Neural cell (in vitro differentiated cells): ENCODE measurements around the gene NPFF. TPM values are rescaled to one million over a fixed set of nuclear protein-coding genes. Genes with fewer than 3 reads are reported as not detected.

ENCODE experiments used
- H2AFZ ChIP-seq: fragments of 200-600, 300-800 bp; sonication (generic), shearing (Covaris generic); 2 replicates; pipeline ENCODE4 v1.6.0; 2014; ENCODE audit warnings: low read depth, mild to moderate bottlenecking, antibody characterized with exemption, low read length, moderate library complexity
- H3F3A ChIP-seq: fragments of 200-600 bp; shearing (Covaris generic); 2 replicates; pipeline ENCODE4 v1.6.1; 2016; ENCODE audit warnings: mild to moderate bottlenecking, moderate library complexity, mixed read lengths, antibody characterized with exemption, low read length; ENCODE audit not compliant: insufficient read depth, poor library complexity, severe bottlenecking
- H3K27ac ChIP-seq: fragments of 200-600, 300-800 bp; sonication (generic), shearing (Covaris generic); 2 replicates; pipeline ENCODE4 v1.5.1; 2014; ENCODE audit warnings: mild to moderate bottlenecking, low read length, moderate library complexity
- H3K27me3 ChIP-seq: fragments of 300-800, 200-600 bp; sonication (generic), shearing (Covaris generic); 2 replicates; pipeline ENCODE4 v1.6.0; 2014; ENCODE audit warnings: mild to moderate bottlenecking, low read depth, low read length, moderate library complexity; ENCODE audit not compliant: insufficient read depth
- H3K36me3 ChIP-seq: fragments of 300-800, 200-600 bp; sonication (generic), shearing (Covaris generic); 2 replicates; pipeline ENCODE4 v1.5.1; 2014; ENCODE audit warnings: mild to moderate bottlenecking, antibody characterized with exemption, low read length, moderate library complexity; ENCODE audit not compliant: insufficient read depth
- H3K4me2 ChIP-seq: fragments of 300-800, 200-600 bp; sonication (generic), shearing (Covaris generic); 2 replicates; pipeline ENCODE4 v1.6.0; 2014; ENCODE audit warnings: mild to moderate bottlenecking, low read length
- H3K4me3 ChIP-seq: fragments of 300-800, 200-600 bp; sonication (generic), shearing (Covaris generic); 2 replicates; pipeline ENCODE4 v1.5.1; 2014; ENCODE audit warnings: mild to moderate bottlenecking, low read length, moderate library complexity
- H3K79me2 ChIP-seq: fragments of 200-600 bp; shearing (Covaris generic); replicated peaks from 2 replicates; pipeline ENCODE4 v1.6.0; 2014; ENCODE audit warnings: mild to moderate bottlenecking, low read length, moderate library complexity; ENCODE audit not compliant: insufficient read depth
- H3K9ac ChIP-seq: fragments of 300-800, 200-600 bp; sonication (generic), shearing (Covaris generic); 2 replicates; pipeline ENCODE4 v1.6.1; 2016; ENCODE audit warnings: mild to moderate bottlenecking, low read length, mixed read lengths
- H3K9me2 ChIP-seq: fragments of 200-600 bp; shearing (Covaris generic); 2 replicates; pipeline ENCODE4 v1.6.1; 2016; ENCODE audit warnings: mild to moderate bottlenecking, low read length, mixed read lengths; ENCODE audit not compliant: insufficient read depth
- H3K9me3 ChIP-seq: fragments of 200-600, 300-800 bp; sonication (generic), shearing (Covaris generic); 2 replicates; pipeline ENCODE4 v1.6.1; 2016; ENCODE audit warnings: mild to moderate bottlenecking, mixed run types, low read length, moderate library complexity, mixed read lengths
- H4K20me1 ChIP-seq: fragments of 200-600 bp; shearing (Covaris generic); 2 replicates; pipeline ENCODE4 v1.6.1; 2016; ENCODE audit warnings: mild to moderate bottlenecking, mixed run types; ENCODE audit not compliant: insufficient read depth
- CTCF ChIP-seq: fragments of 450-650 bp; IDR thresholded peaks from 2 replicates; pipeline ENCODE4 v1.5.1; 2014; ENCODE audit warnings: antibody characterized with exemption, mild to moderate bottlenecking, moderate library complexity; ENCODE audit not compliant: poor library complexity, severe bottlenecking
- EP300 ChIP-seq: fragments of 450-650 bp; conservative IDR thresholded peaks from 2 replicates; pipeline ENCODE4 v1.6.1; 2014; ENCODE audit warnings: antibody characterized with exemption, mild to moderate bottlenecking, moderate library complexity; ENCODE audit not compliant: poor library complexity, severe bottlenecking
- EZH2 ChIP-seq: fragments of 200-600, 300-800 bp; shearing (Covaris generic), sonication (generic); IDR thresholded peaks from 2 replicates; pipeline ENCODE4 v1.6.1; 2014; ENCODE audit warnings: antibody characterized with exemption, low read length, borderline replicate concordance, mild to moderate bottlenecking; ENCODE audit not compliant: insufficient read depth, poor library complexity, severe bottlenecking
- MXI1 ChIP-seq: fragments of 450-650 bp; conservative IDR thresholded peaks from 2 replicates; pipeline ENCODE4 v1.6.1; 2014; ENCODE audit warnings: antibody characterized with exemption, mild to moderate bottlenecking; ENCODE audit not compliant: poor library complexity, severe bottlenecking
- POLR2AphosphoS5 ChIP-seq: IDR thresholded peaks from 2 replicates; pipeline ENCODE4 v1.6.1; 2012
- RAD21 ChIP-seq: fragments of 450-650 bp; conservative IDR thresholded peaks from 2 replicates; pipeline ENCODE4 v1.6.1; 2014; ENCODE audit warnings: antibody characterized with exemption, mild to moderate bottlenecking, moderate library complexity
- REST ChIP-seq: IDR thresholded peaks from 2 replicates; pipeline ENCODE4 v1.6.1; 2012; ENCODE audit warnings: borderline replicate concordance
- SMC3 ChIP-seq: fragments of 450-650 bp; conservative IDR thresholded peaks from 2 replicates; pipeline ENCODE4 v1.6.1; 2014; ENCODE audit warnings: antibody characterized with exemption, mild to moderate bottlenecking, moderate library complexity; ENCODE audit not compliant: poor library complexity
- TAF1 ChIP-seq: IDR thresholded peaks from 2 replicates; pipeline ENCODE4 v1.6.1; 2012; ENCODE audit warnings: low read depth
- polyA plus RNA-seq: library from polyadenylated mRNA; depleted of rRNA; stranded (reverse); fragments of >200 nt; gene quantifications from 2 replicates; pipeline ENCODE4 v1.2.3, GENCODE V29; 2014

NPFF gene
- polyA plus RNA-seq, 1 donor from 2014 or later, result not detected

GRCh38 chr12:53516758-53517455, 9.6 kb upstream of the NPFF start:
- H3K9me3 ChIP-seq, result no peaks in the 10 kb centered on the region
- H3K9ac ChIP-seq, result no peak overlapping the region
- TF ChIP-seq SMC3 (no peak), EZH2 (no peak), MXI1 (no peak), TAF1 (no peak), REST (no peak), RAD21 (no peak), CTCF (no peak), EP300 (no peak), POLR2AphosphoS5 (no peak)
- H2AFZ ChIP-seq, result no peak overlapping the region
- H3K36me3 ChIP-seq, result no peaks in the 10 kb centered on the region
- H3K4me3 ChIP-seq, result no peak overlapping the region
- no peak overlapping the region for H3K27ac ChIP-seq
- no peaks in the 10 kb centered on the region for H3K9me2 ChIP-seq
- H3K4me2 ChIP-seq, result no peak overlapping the region
- H3K79me2 ChIP-seq, result no peaks in the 10 kb centered on the region
- no peaks in the 10 kb centered on the region for H3F3A ChIP-seq
- no peaks in the 10 kb centered on the region for H3K27me3 ChIP-seq
- H4K20me1 ChIP-seq, result no peaks in the 10 kb centered on the region

GRCh38 chr12:53515291-53515680, 8.0 kb upstream of the NPFF start:
- no peak for TF ChIP-seq TAF1
- TF ChIP-seq CTCF, result no peak
- no peak for TF ChIP-seq REST
- no peak for TF ChIP-seq EZH2
- TF ChIP-seq EP300, result no peak
- TF ChIP-seq RAD21, result no peak
- no peak for TF ChIP-seq MXI1
- no peak for TF ChIP-seq POLR2AphosphoS5
- TF ChIP-seq SMC3, result no peak
- Histone ChIP-seq H4K20me1 (no peaks in the 10 kb centered on the region), H3K79me2 (no peaks in the 10 kb centered on the region), H3K36me3 (no peaks in the 10 kb centered on the region), H3K27ac (no peak overlapping the region), H3F3A (no peaks in the 10 kb centered on the region), H3K4me2 (no peak overlapping the region), H3K4me3 (no peak overlapping the region), H3K9ac (no peak overlapping the region), H2AFZ (no peak overlapping the region), H3K9me2 (no peaks in the 10 kb centered on the region), H3K27me3 (no peaks in the 10 kb centered on the region), H3K9me3 (no peaks in the 10 kb centered on the region)
